PC-9 (cell line): ENCODE results near the gene CAPN9. TPM values are rescaled to one million over a fixed set of nuclear protein-coding genes. Genes with fewer than 3 reads are reported as not detected.

Experiments
- BruUV-seq: library from RNA; stranded (reverse); fragments of 400-500 nt; replicated peaks from 2 replicates; lab custom pipeline; 2021; lab: Mats Ljungman, UMichigan
- CTCF ChIA-PET: fragments of 300-600 bp; sonication (Branson Sonifier 250); formaldehyde crosslinking; loops from one replicate; lab custom pipeline; 2022; ENCODE audit warnings: antibody characterized with exemption; lab: Charles Lee
- POLR2A ChIA-PET: fragments of 300-600 bp; sonication (Branson Sonifier 250); formaldehyde crosslinking; loops from one replicate; lab custom pipeline; 2022; ENCODE audit warnings: antibody characterized with exemption; ENCODE audit not compliant: unreplicated experiment; lab: Charles Lee
- DNase-seq, 2 experiments: peaks; one replicate each; pipeline versions ENCODE4 v3.0.0 to v3.0.0-alpha.2; 2015 to 2022; ENCODE audit warnings: mixed read lengths in 1 of 2
- H2AFZ ChIP-seq: fragments of 200-600 bp; sonication (generic); 2 replicates; pipeline ENCODE4 v1.8.1; 2017; ENCODE audit warnings: antibody characterized with exemption
- H3F3A ChIP-seq: fragments of 200-600 bp; sonication (generic); 2 replicates; pipeline ENCODE4 v1.8.1; 2017; ENCODE audit warnings: antibody characterized with exemption, mild to moderate bottlenecking, low read depth; ENCODE audit not compliant: insufficient read depth
- H3K27ac ChIP-seq: fragments of 200-600 bp; sonication (generic); 2 replicates; pipeline ENCODE4 v1.6.1; 2016; ENCODE audit warnings: mixed run types
- H3K27me3 ChIP-seq: fragments of 200-600 bp; sonication (generic); 2 replicates; pipeline ENCODE4 v1.6.1; 2016; ENCODE audit warnings: low read depth, mixed run types; ENCODE audit not compliant: insufficient read depth
- H3K36me3 ChIP-seq: fragments of 200-600 bp; sonication (generic); 2 replicates; pipeline ENCODE4 v1.6.1; 2016; ENCODE audit warnings: low read depth, mixed run types
- H3K4me1 ChIP-seq: fragments of 200-600 bp; sonication (generic); replicated peaks from 2 replicates; pipeline ENCODE4 v1.6.1; 2016; ENCODE audit warnings: mixed run types; ENCODE audit not compliant: insufficient read depth
- H3K4me2 ChIP-seq: fragments of 200-600 bp; sonication (generic); 2 replicates; pipeline ENCODE4 v1.6.1; 2017; ENCODE audit warnings: mixed run types
- H3K4me3 ChIP-seq: fragments of 200-600 bp; sonication (generic); 2 replicates; pipeline ENCODE4 v1.6.1; 2016; ENCODE audit warnings: mixed run types
- H3K79me2 ChIP-seq: fragments of 200-600 bp; sonication (generic); 2 replicates; pipeline ENCODE4 v1.6.1; 2017; ENCODE audit warnings: low read depth, mixed run types
- H3K9me2 ChIP-seq: fragments of 200-600 bp; sonication (generic); 2 replicates; pipeline ENCODE4 v1.8.1; 2017; ENCODE audit warnings: mild to moderate bottlenecking; ENCODE audit not compliant: insufficient read depth
- H3K9me3 ChIP-seq: fragments of 200-600 bp; sonication (generic); 2 replicates; pipeline ENCODE4 v1.8.1; 2016; ENCODE audit warnings: low read depth; ENCODE audit not compliant: insufficient read depth
- H4K20me1 ChIP-seq: fragments of 200-600 bp; sonication (generic); 2 replicates; pipeline ENCODE4 v1.8.1; 2017; ENCODE audit not compliant: insufficient read depth
- CTCF ChIP-seq: fragments of 200-600 bp; sonication (generic); conservative IDR thresholded peaks from 2 replicates; pipeline ENCODE4 v1.6.1; 2017; ENCODE audit warnings: mixed run types, antibody characterized with exemption, mild to moderate bottlenecking, moderate library complexity
- EZH2 ChIP-seq: fragments of 200-600 bp; sonication (generic); IDR thresholded peaks from 2 replicates; pipeline ENCODE4 v1.8.0; 2017; ENCODE audit warnings: antibody characterized with exemption, low read depth
- intact Hi-C: fragments of 100-400 bp; cut with micrococcal nuclease; formaldehyde crosslinking; loops from one replicate; pipeline ENCODE4 v1.10.0; 2022; ENCODE audit not compliant: unreplicated experiment
- total RNA-seq: library from RNA; stranded (reverse); gene quantifications from 2 replicates; pipeline ENCODE4 v1.2.3, GENCODE V29; 2021

CAPN9 gene
- total RNA-seq, 1 experiment from 2014 or later, result not detected

- DNase-seq, result no peak
- intact Hi-C loops, result loop anchor here (5.0 kb wide), 1 partner anchor 807 kb away; no protein-coding TSS in a partner anchor
- Histone ChIP-seq H3K4me2 (no peak overlapping the region), H3K4me3 (no peak overlapping the region), H3K27me3 (peaks cover under 1% of the 10 kb centered on the region; the same call in 1 of the 2 replicates), H3K79me2 (no peaks in the 10 kb centered on the region), H4K20me1 (no peaks in the 10 kb centered on the region), H3K4me1 (no peaks in the 10 kb centered on the region), H3K36me3 (no peaks in the 10 kb centered on the region), H2AFZ (no peak overlapping the region), H3K27ac (no peak overlapping the region), H3F3A (no peaks in the 10 kb centered on the region), H3K9me3 (no peaks in the 10 kb centered on the region), H3K9me2 (no peaks in the 10 kb centered on the region)
- no TSS peak for BruUV-seq
- ChIA-PET CTCF (no interaction called here), POLR2A (no interaction called here)
- no peak for TF ChIP-seq EZH2
- TF ChIP-seq CTCF, result no peak
Observed at GRCh38 chr1:230794871-230795605, 47.9 kb downstream of the CAPN9 start.

DNA sequence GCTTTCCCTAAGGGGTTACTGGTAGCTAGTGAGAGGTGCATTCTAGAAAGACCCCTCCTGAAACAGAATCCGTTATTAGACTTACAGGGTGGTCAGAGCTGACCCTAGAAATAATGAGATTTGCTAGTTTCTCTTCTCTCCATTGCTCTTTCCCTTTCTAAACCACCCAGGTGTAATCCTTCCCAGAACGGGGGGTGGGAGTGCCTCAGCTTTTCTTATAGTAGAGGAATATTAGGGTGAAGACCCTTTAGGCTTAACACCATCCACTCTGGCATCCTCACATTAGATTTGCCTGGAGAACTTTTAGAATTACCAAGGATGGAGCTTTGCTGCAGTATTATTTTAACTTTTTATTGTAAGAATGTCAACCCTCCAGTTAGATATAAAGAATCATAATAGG, 49.4 kb downstream of the CAPN9 start:
- Histone ChIP-seq H3K27ac (no peak overlapping the region), H3K4me1 (no peaks in the 10 kb centered on the region), H3K4me3 (no peak overlapping the region), H3K4me2 (no peak overlapping the region), H3K79me2 (no peaks in the 10 kb centered on the region), H3K9me2 (no peaks in the 10 kb centered on the region), H3K27me3 (no peaks in the 10 kb centered on the region; the same call in 1 of the 2 replicates), H3K9me3 (no peaks in the 10 kb centered on the region), H2AFZ (no peak overlapping the region), H3F3A (no peaks in the 10 kb centered on the region), H3K36me3 (no peaks in the 10 kb centered on the region), H4K20me1 (no peaks in the 10 kb centered on the region)
- BruUV-seq, result no TSS peak
- intact Hi-C loops, result loop anchor here (5.0 kb wide), 1 partner anchor 806 kb away; no protein-coding TSS in a partner anchor
- TF ChIP-seq EZH2, result no peak
- no peak for TF ChIP-seq CTCF
- DNase-seq, result no peak
- ChIA-PET POLR2A (no interaction called here), CTCF (no interaction called here)

- TF ChIP-seq EZH2 (no peak), CTCF (no peak)
- ChIA-PET CTCF (no interaction called here), POLR2A (no interaction called here)
- no peaks in the 10 kb centered on the region for H4K20me1 ChIP-seq
- no peaks in the 10 kb centered on the region for H3F3A ChIP-seq
- no peak for DNase-seq
- H3K4me3 ChIP-seq, result no peak overlapping the region
- H3K4me2 ChIP-seq, result no peak overlapping the region
- H3K27ac ChIP-seq, result no peak overlapping the region
- no peaks in the 10 kb centered on the region for H3K9me3 ChIP-seq
- H3K79me2 ChIP-seq, result no peaks in the 10 kb centered on the region
- no peak overlapping the region for H2AFZ ChIP-seq
- no peaks in the 10 kb centered on the region for H3K36me3 ChIP-seq
- intact Hi-C loops, result loop anchor here (5.0 kb wide), 1 partner anchor 805 kb away; no protein-coding TSS in a partner anchor
- no peaks in the 10 kb centered on the region for H3K9me2 ChIP-seq
- no TSS peak for BruUV-seq
- no peaks in the 10 kb centered on the region for H3K27me3 ChIP-seq
- no peaks in the 10 kb centered on the region for H3K4me1 ChIP-seq
Observed at GRCh38 chr1:230797376-230797920, 50.3 kb downstream of the CAPN9 start.
